A549 (cell line): ENCODE data around the gene TPPP3. TPM values are rescaled to one million over a fixed set of nuclear protein-coding genes. Genes with fewer than 3 reads are reported as not detected.
A peak's percentile ranks its signal among the peaks of the same experiment; 100 is the strongest.
"Not testable (repeated sequence)": the region's sequence is repeated elsewhere in the genome, so short reads cannot be mapped to it uniquely, and the experiment has no call there.

ENCODE experiments used
- ATAC-seq, 2 experiments: fragments of 200-7000 bp in 1 of 2; fragments of >200 bp in 1 of 2; cut with Nextera tagmentation in 1 of 2; cut with Tn5 transposase in 1 of 2; 3 replicates each; pipeline versions ENCODE4 v1.8.0 to v1.9.1; 2018 to 2020; ENCODE audit warnings: mild to moderate bottlenecking in 1 of 2, moderate library complexity in 1 of 2
- CTCF ChIA-PET: fragments of 300-600 bp; sonication (Branson Sonifier 250); formaldehyde crosslinking; extraction: SDS; loops from one replicate; lab custom pipeline; 2021; ENCODE audit warnings: antibody characterized with exemption, inconsistent platforms; lab: Yijun Ruan, JAX
- POLR2A ChIA-PET: fragments of 350-600 bp; formaldehyde crosslinking; extraction: SDS; loops from one replicate; lab custom pipeline; 2021; ENCODE audit warnings: antibody characterized with exemption, inconsistent platforms; lab: Yijun Ruan, JAX
- DNase-seq, 2 experiments: peaks; one replicate each; pipeline versions ENCODE4 v3.0.0 to v3.0.0-alpha.2; 2011 to 2016; ENCODE audit warnings: low read depth in 1 of 2, low spot score in 1 of 2
- FAIRE-seq: peaks from 2 replicates; lab custom pipeline; 2011; peaks lifted over from hg19 to GRCh38; lab: Jason Lieb, UNC
- H3K27ac ChIP-seq, 2 experiments: fragments of >200 bp; sonication (Bioruptor Twin); formaldehyde crosslinking; 3 replicates each; pipeline ENCODE4 v1.5.1; 2016 to 2017
- H3K4me1 ChIP-seq: fragments of >200 bp; sonication (Bioruptor Twin); formaldehyde crosslinking; 3 replicates; pipeline ENCODE4 v1.6.1; 2016
- H3K4me2 ChIP-seq: fragments of >200 bp; sonication (Bioruptor Twin); formaldehyde crosslinking; 3 replicates; pipeline ENCODE4 v1.6.1; 2016
- H3K4me3 ChIP-seq: fragments of >200 bp; sonication (Bioruptor Twin); formaldehyde crosslinking; 3 replicates; pipeline ENCODE4 v1.5.1; 2016
- H3K9me3 ChIP-seq: fragments of >200 bp; sonication (Bioruptor Twin); formaldehyde crosslinking; 3 replicates; pipeline ENCODE4 v1.6.1; 2016
- CBX8 ChIP-seq: fragments of 200-600 bp; sonication (generic); IDR thresholded peaks from 2 replicates; pipeline ENCODE4 v1.6.1; 2016
- CHD2 ChIP-seq: fragments of 150-350 bp; IDR thresholded peaks from 2 replicates; pipeline ENCODE4 v1.6.1; 2014; ENCODE audit warnings: low read length; ENCODE audit not compliant: partially characterized antibody
- CHD4 ChIP-seq: fragments of 200-600 bp; sonication (generic); IDR thresholded peaks from 2 replicates; pipeline ENCODE4 v1.6.1; 2016; ENCODE audit warnings: antibody characterized with exemption, mild to moderate bottlenecking, borderline replicate concordance
- CTCF ChIP-seq: fragments of >200 bp; sonication (Bioruptor Twin); formaldehyde crosslinking; IDR thresholded peaks from 3 replicates; pipeline ENCODE4 v1.5.1; 2016
- E2F6 ChIP-seq: IDR thresholded peaks from 2 replicates; pipeline ENCODE4 v1.6.1; 2012; ENCODE audit warnings: low read depth, borderline replicate concordance
- EHMT2 ChIP-seq: fragments of 200-600 bp; sonication (generic); IDR thresholded peaks from 2 replicates; pipeline ENCODE4 v1.6.1; 2016; ENCODE audit warnings: antibody characterized with exemption, low read depth, mild to moderate bottlenecking, moderate library complexity
- FOXS1 ChIP-seq: fragments of 250-450 bp; sonication (Bioruptor Pico); IDR thresholded peaks from 2 replicates; pipeline ENCODE4 v1.5.0; 2020; ENCODE audit warnings: mild to moderate bottlenecking, moderate library complexity
- HES2 ChIP-seq: fragments of >200 bp; sonication (Bioruptor Twin); formaldehyde crosslinking; IDR thresholded peaks from 2 replicates; pipeline ENCODE4 v1.6.1; 2016
- HOXB13 ChIP-seq: fragments of 250-450 bp; sonication (Bioruptor Pico); IDR thresholded peaks from 2 replicates; pipeline ENCODE4 v1.5.0; 2020; ENCODE audit warnings: low read depth, mild to moderate bottlenecking, moderate library complexity
- HOXB5 ChIP-seq: fragments of 250-450 bp; sonication (Bioruptor Pico); IDR thresholded peaks from 2 replicates; pipeline ENCODE4 v1.5.0; 2020; ENCODE audit warnings: mild to moderate bottlenecking, moderate library complexity
- KDM1A ChIP-seq: fragments of 200-600 bp; sonication (generic); IDR thresholded peaks from 2 replicates; pipeline ENCODE4 v1.6.1; 2016; ENCODE audit warnings: low read depth, mild to moderate bottlenecking
- KDM5A ChIP-seq: fragments of 200-600 bp; sonication (generic); IDR thresholded peaks from 2 replicates; pipeline ENCODE4 v1.6.1; 2016; ENCODE audit warnings: antibody characterized with exemption, mild to moderate bottlenecking
- MYC ChIP-seq: IDR thresholded peaks from 2 replicates; pipeline ENCODE4 v1.6.1; 2012; ENCODE audit warnings: mild to moderate bottlenecking, inconsistent platforms, low read length, improper control_type of control experiment, borderline replicate concordance
- NFE2L2 ChIP-seq: fragments of 150-350 bp; conservative IDR thresholded peaks from 2 replicates; pipeline ENCODE4 v1.6.1; 2014; ENCODE audit warnings: low read length
- NPAS2 ChIP-seq: fragments of 250-450 bp; sonication (Bioruptor Pico); IDR thresholded peaks from 2 replicates; pipeline ENCODE4 v1.8.0; 2022; ENCODE audit warnings: mild to moderate bottlenecking, moderate library complexity, borderline replicate concordance
- NR3C1 ChIP-seq: fragments of >200 bp; sonication (Bioruptor Twin); formaldehyde crosslinking; IDR thresholded peaks from 3 replicates; pipeline ENCODE4 v1.6.1; 2017
- PHF8 ChIP-seq: fragments of 200-600 bp; sonication (generic); IDR thresholded peaks from 2 replicates; pipeline ENCODE4 v1.6.1; 2016; ENCODE audit warnings: low read depth, mild to moderate bottlenecking, antibody characterized with exemption, moderate library complexity, borderline replicate concordance
- POLR2AphosphoS2 ChIP-seq: conservative IDR thresholded peaks from 2 replicates; pipeline ENCODE4 v1.6.1; 2012; ENCODE audit warnings: low read length, improper control_type of control experiment, inconsistent platforms
- RARB ChIP-seq: fragments of 250-450 bp; sonication (Bioruptor Pico); IDR thresholded peaks from 2 replicates; pipeline ENCODE4 v1.8.0; 2021; ENCODE audit warnings: mild to moderate bottlenecking, moderate library complexity
- RCOR1 ChIP-seq: fragments of 150-350 bp; IDR thresholded peaks from 2 replicates; pipeline ENCODE4 v1.6.1; 2014; ENCODE audit warnings: antibody characterized with exemption, low read length, low read depth
- SREBF2 ChIP-seq: fragments of 450-650 bp; IDR thresholded peaks from 2 replicates; pipeline ENCODE4 v1.6.1; 2014; ENCODE audit warnings: mild to moderate bottlenecking, moderate library complexity
- ZC3H11A ChIP-seq: fragments of 450-650 bp; IDR thresholded peaks from 2 replicates; pipeline ENCODE4 v1.6.1; 2014; ENCODE audit warnings: antibody characterized with exemption, mild to moderate bottlenecking
- ZFP36 ChIP-seq: fragments of 450-650 bp; IDR thresholded peaks from 2 replicates; pipeline ENCODE4 v1.6.1; 2014; ENCODE audit warnings: borderline replicate concordance; ENCODE audit not compliant: partially characterized antibody
- ZNF302 ChIP-seq: fragments of 250-450 bp; sonication (Bioruptor Pico); IDR thresholded peaks from 2 replicates; pipeline ENCODE4 v1.9.0; 2021; ENCODE audit warnings: inconsistent platforms, mild to moderate bottlenecking, moderate library complexity
- ZSCAN20 ChIP-seq: fragments of 250-450 bp; sonication (Bioruptor Pico); IDR thresholded peaks from 2 replicates; pipeline ENCODE4 v1.8.0; 2022; ENCODE audit warnings: mild to moderate bottlenecking, moderate library complexity
- WGBS: methylation state at CpG from one replicate; pipeline ENCODE4 v1.1.6; 2017; ENCODE audit errors: missing lambda C conversion rate; 5-methylcytosine and 5-hydroxymethylcytosine counted together
- polyA plus RNA-seq, 4 experiments: library from polyadenylated mRNA; depleted of rRNA in 3 of 4; stranded (reverse); fragments of >200 nt; fragmentation: RNase III in 1 of 4; extraction: RNeasy Plus Mini Kit Qiagen cat#74134 plus additional on column Dnase treatment in 1 of 4; gene quantifications; 2 replicates in 3 of 4; 3 replicates in 1 of 4; pipeline ENCODE4 v1.2.3, GENCODE V29; 2011 to 2017
- TF ChIP-seq, protein P1 (sequence below): IDR thresholded peaks from 2 replicates; pipeline ENCODE4 v1.6.1; 2012

Gene TPPP3
- polyA plus RNA-seq, 2 of the 4 experiments (the other 2 are of a cell fraction), result 9.4 to 10.9 TPM

- H3K4me1 ChIP-seq, result no peaks in the 10 kb centered on the region
- ATAC-seq, result no peak
- no peak overlapping the region for H3K27ac ChIP-seq
- CTCF ChIA-PET, result interaction anchor here (1.1 to 1.5 kb wide), 5 partner anchors 12 to 163 kb away, joined by 4 to 6 read pairs (median 4); partner anchors contain the start of genes KCTD19 and LRRC36
- POLR2A ChIA-PET, result no interaction called here
- no peak overlapping the region for H3K4me3 ChIP-seq
- no peak for FAIRE-seq
- TF ChIP-seq SREBF2 (no peak), NR3C1 (no peak), RCOR1 (no peak), HOXB5 (CRISPR knock-in tag) (no peak)
- TF ChIP-seq, all 56 proteins: peak for 0
- WGBS, result 60% methylated on average over 4 of the region's 4 CpGs
- no peak for DNase-seq
- H3K9me3 ChIP-seq, result no peaks in the 10 kb centered on the region
- no peak overlapping the region for H3K4me2 ChIP-seq
These were observed 35.7 kb downstream of the TPPP3 start for GRCh38 chr16:67357561-67357960.

- DNase-seq (no peak), ATAC-seq (no peak), FAIRE-seq (no peak)
- no peaks in the 10 kb centered on the region for H3K9me3 ChIP-seq
- TF ChIP-seq ZNF302 (CRISPR knock-in tag) (no peak), CHD4 (no peak), CBX8 (no peak), KDM1A (no peak), ZSCAN20 (no peak), EHMT2 (no peak), RCOR1 (no peak)
- no peak overlapping the region for H3K27ac ChIP-seq
- WGBS, result 81% methylated on average over 3 of the region's 3 CpGs
- CTCF ChIA-PET, result interaction anchor here (0.9 to 2.5 kb wide), 7 partner anchors 11 to 72 kb away, joined by 3 to 6 read pairs (median 4); partner anchors contain the start of genes KCTD19, LRRC36 and ZDHHC1
- POLR2A ChIA-PET, result no interaction called here
- H3K4me1 ChIP-seq, result no peaks in the 10 kb centered on the region
- no peak overlapping the region for H3K4me3 ChIP-seq
- no peak overlapping the region for H3K4me2 ChIP-seq
These were observed 36.9 kb downstream of the TPPP3 start for GRCh38 chr16:67356396-67356795.

- FAIRE-seq, POLR2A ChIA-PET, DNase-seq, H3K4me2 ChIP-seq, ATAC-seq, H3K4me3 ChIP-seq, H3K27ac ChIP-seq, H3K4me1 ChIP-seq, H3K9me3 ChIP-seq: not testable (repeated sequence)
- peak; percentile 86 for TF ChIP-seq ZC3H11A
- WGBS, result 90% methylated on average over 3 of the region's 3 CpGs
- CTCF ChIA-PET, result interaction anchor here (0.5 to 3.9 kb wide), 9 partner anchors 13 to 420 kb away, joined by 3 to 23 read pairs (median 4); partner anchors contain the start of genes KCTD19, LRRC36 and ZDHHC1
These were observed 40.8 kb downstream of the TPPP3 start for GRCh38 chr16:67352463-67352862.

- WGBS, result 78% methylated on average over 1 of the region's 1 CpG
- Histone ChIP-seq H3K27ac (no peak overlapping the region), H3K4me2 (no peak overlapping the region), H3K4me3 (no peak overlapping the region), H3K4me1 (peaks cover 20% of the 10 kb centered on the region), H3K9me3 (no peaks in the 10 kb centered on the region)
- FAIRE-seq (no peak), ATAC-seq (no peak), DNase-seq (no peak)
- TF ChIP-seq RARB (CRISPR knock-in tag) (no peak), ZNF302 (CRISPR knock-in tag) (no peak), CTCF (no peak), MYC (no peak), NFE2L2 (no peak), HOXB13 (CRISPR knock-in tag) (no peak), POLR2AphosphoS2 (no peak), CBX8 (no peak), HOXB5 (CRISPR knock-in tag) (no peak), HES2 (no peak), NPAS2 (no peak), KDM5A (no peak), ZFP36 (no peak), E2F6 (no peak), CHD2 (no peak), FOXS1 (CRISPR knock-in tag) (no peak), RCOR1 (no peak), SREBF2 (no peak), PHF8 (no peak)
- TF ChIP-seq, protein P1, sequence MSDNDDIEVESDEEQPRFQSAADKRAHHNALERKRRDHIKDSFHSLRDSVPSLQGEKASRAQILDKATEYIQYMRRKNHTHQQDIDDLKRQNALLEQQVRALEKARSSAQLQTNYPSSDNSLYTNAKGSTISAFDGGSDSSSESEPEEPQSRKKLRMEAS, result no peak
- CTCF ChIA-PET, result interaction anchor here (0.9 to 3.9 kb wide), 9 partner anchors 11 to 104 kb away, joined by 3 to 23 read pairs (median 3); partner anchors contain the start of genes KCTD19 and LRRC36
- POLR2A ChIA-PET, result no interaction called here
These were observed 43.0 kb downstream of the TPPP3 start for GRCh38 chr16:67350324-67350723.
